ENCODE results near the gene DDA1.

GRCh38 chr19:17337675-17338432 is 28.5 kb downstream of the DDA1 start:
- TF ChIP-seq CTCF (IDR thresholded peaks at IDR 0.05; ENCODE audit: low read length) (no peak), EZH2 (optimal IDR thresholded peaks at IDR 0.05; ENCODE audit: low read depth, low read length) (no peak)
